Neutrophil (primary cell): ENCODE results near the gene ERAP2.

Experiments
- H3K27ac ChIP-seq: fragments of 200-600 bp; sonication (generic); 2 replicates; pipeline ENCODE4 v1.5.1; 2016; ENCODE audit warnings: mild to moderate bottlenecking, moderate library complexity
- H3K27me3 ChIP-seq: fragments of 200-600 bp; sonication (generic); 2 replicates; pipeline ENCODE4 v1.6.0; 2016; ENCODE audit warnings: mild to moderate bottlenecking
- H3K36me3 ChIP-seq: fragments of 200-600 bp; sonication (generic); 2 replicates; pipeline ENCODE4 v1.5.1; 2017
- H3K4me1 ChIP-seq, 2 experiments: fragments of 200-600 bp in 1 of 2; sonication (generic) in 1 of 2; 1 replicate in 1 of 2; 2 replicates in 1 of 2; pipeline versions ENCODE4 v1.5.1 to v1.6.1; 2013 to 2016; ENCODE audit warnings: low read depth in 1 of 2, low read length in 1 of 2, mild to moderate bottlenecking in 1 of 2, moderate library complexity in 1 of 2; ENCODE audit not compliant: control insufficient read depth in 1 of 2, insufficient read depth in 1 of 2
- H3K4me3 ChIP-seq, 2 experiments: fragments of 200-600 bp in 1 of 2; sonication (generic) in 1 of 2; 1 replicate in 1 of 2; 2 replicates in 1 of 2; pipeline ENCODE4 v1.5.1; 2013 to 2016; ENCODE audit warnings: low read depth in 1 of 2, low read length in 1 of 2, mild to moderate bottlenecking in 1 of 2, moderate library complexity in 1 of 2
- H3K9me3 ChIP-seq: fragments of 200-600 bp; sonication (generic); 2 replicates; pipeline ENCODE4 v1.5.1; 2016
- CTCF ChIP-seq: fragments of 200-600 bp; sonication (generic); IDR thresholded peaks from 2 replicates; pipeline ENCODE4 v1.5.1; 2016; ENCODE audit warnings: antibody characterized with exemption

The ERAP2 gene

GRCh38 chr5:96857454-96857853 is 18.8 kb upstream of the ERAP2 start:
- TF ChIP-seq CTCF: no peak
- Histone ChIP-seq H3K27ac (no peak overlapping the region), H3K36me3 (no peaks in the 10 kb centered on the region), H3K9me3 (no peaks in the 10 kb centered on the region), H3K27me3 (no peaks in the 10 kb centered on the region), H3K4me3 (no peak overlapping the region), H3K4me1 (peaks cover 6 to 12% of the 10 kb centered on the region in 2 experiments)

GRCh38 chr5:96857924-96858323 is 18.4 kb upstream of the ERAP2 start:
- no peak overlapping the region for H3K27ac ChIP-seq
- H3K9me3 ChIP-seq: no peaks in the 10 kb centered on the region
- H3K4me3 ChIP-seq: no peak overlapping the region
- H3K27me3 ChIP-seq: no peaks in the 10 kb centered on the region
- H3K4me1 ChIP-seq: peaks cover 6 to 12% of the 10 kb centered on the region in 2 experiments
- no peaks in the 10 kb centered on the region for H3K36me3 ChIP-seq
- TF ChIP-seq CTCF: no peak

- TF ChIP-seq CTCF: no peak
- H3K4me3 ChIP-seq: no peak overlapping the region
- peaks cover 6 to 12% of the 10 kb centered on the region in 2 experiments for H3K4me1 ChIP-seq
- H3K36me3 ChIP-seq: no peaks in the 10 kb centered on the region
- no peak overlapping the region for H3K27ac ChIP-seq
- H3K27me3 ChIP-seq: no peaks in the 10 kb centered on the region
- no peaks in the 10 kb centered on the region for H3K9me3 ChIP-seq
These were observed 16.9 kb upstream of the ERAP2 start for GRCh38 chr5:96859375-96859774.

GRCh38 chr5:96861076-96861475 is 15.2 kb upstream of the ERAP2 start:
- Histone ChIP-seq H3K4me1 (no peaks in the 10 kb centered on the region), H3K36me3 (no peaks in the 10 kb centered on the region), H3K4me3 (no peak overlapping the region), H3K27me3 (no peaks in the 10 kb centered on the region), H3K9me3 (no peaks in the 10 kb centered on the region), H3K27ac (no peak overlapping the region)
- no peak for TF ChIP-seq CTCF

- no peak for TF ChIP-seq CTCF
- Histone ChIP-seq H3K9me3 (no peaks in the 10 kb centered on the region), H3K4me3 (no peak overlapping the region), H3K4me1 (no peaks in the 10 kb centered on the region), H3K27ac (no peak overlapping the region), H3K27me3 (no peaks in the 10 kb centered on the region), H3K36me3 (no peaks in the 10 kb centered on the region)
These were observed 13.2 kb upstream of the ERAP2 start for GRCh38 chr5:96863114-96863513.
